A549 (cell line): Measurements from ENCODE around the gene PRKCZ.

Experiments used
- CBX2 ChIP-seq: fragments of 200-600 bp; sonication (generic); IDR thresholded peaks from 2 replicates; pipeline ENCODE4 v1.6.1; 2016; ENCODE audit warnings: low read depth, mild to moderate bottlenecking, borderline replicate concordance
- CEBPB ChIP-seq, 2 experiments: fragments of >200 bp in 1 of 2; sonication (Bioruptor Twin) in 1 of 2; formaldehyde crosslinking in 1 of 2; IDR thresholded peaks; 2 replicates each; pipeline ENCODE4 v1.6.1; 2012 to 2016
- CHD2 ChIP-seq: fragments of 150-350 bp; IDR thresholded peaks from 2 replicates; pipeline ENCODE4 v1.6.1; 2014; ENCODE audit warnings: low read length; ENCODE audit not compliant: partially characterized antibody
- EP300 ChIP-seq, 2 experiments: fragments of >200 bp; sonication (Bioruptor Twin); formaldehyde crosslinking; IDR thresholded peaks; 2 replicates in 1 of 2; 3 replicates in 1 of 2; pipeline ENCODE4 v1.6.1; 2016 to 2017
- GATA3 ChIP-seq: IDR thresholded peaks from 2 replicates; pipeline ENCODE4 v1.6.1; 2012; ENCODE audit warnings: borderline replicate concordance
- HDAC2 ChIP-seq: fragments of 200-600 bp; sonication (generic); IDR thresholded peaks from 2 replicates; pipeline ENCODE4 v1.6.1; 2016
- PHF8 ChIP-seq: fragments of 200-600 bp; sonication (generic); IDR thresholded peaks from 2 replicates; pipeline ENCODE4 v1.6.1; 2016; ENCODE audit warnings: low read depth, mild to moderate bottlenecking, antibody characterized with exemption, moderate library complexity, borderline replicate concordance
- POLR2A ChIP-seq: IDR thresholded peaks from 2 replicates; pipeline ENCODE4 v1.6.1; 2012; ENCODE audit warnings: mild to moderate bottlenecking, low read length
- RAD21 ChIP-seq, 2 experiments: fragments of >200 bp in 1 of 2; sonication (Bioruptor Twin) in 1 of 2; formaldehyde crosslinking in 1 of 2; IDR thresholded peaks in 1 of 2; conservative IDR thresholded peaks in 1 of 2; 2 replicates in 1 of 2; 3 replicates in 1 of 2; pipeline ENCODE4 v1.6.1; 2012 to 2018; ENCODE audit warnings: inconsistent platforms in 1 of 2
- TF ChIP-seq, protein P1 (sequence below): fragments of >200 bp; sonication (Bioruptor Twin); formaldehyde crosslinking; IDR thresholded peaks from 3 replicates; pipeline ENCODE4 v1.5.1; 2016
- TF ChIP-seq, protein P2 (sequence below): IDR thresholded peaks from 2 replicates; pipeline ENCODE4 v1.6.1; 2012

DNA sequence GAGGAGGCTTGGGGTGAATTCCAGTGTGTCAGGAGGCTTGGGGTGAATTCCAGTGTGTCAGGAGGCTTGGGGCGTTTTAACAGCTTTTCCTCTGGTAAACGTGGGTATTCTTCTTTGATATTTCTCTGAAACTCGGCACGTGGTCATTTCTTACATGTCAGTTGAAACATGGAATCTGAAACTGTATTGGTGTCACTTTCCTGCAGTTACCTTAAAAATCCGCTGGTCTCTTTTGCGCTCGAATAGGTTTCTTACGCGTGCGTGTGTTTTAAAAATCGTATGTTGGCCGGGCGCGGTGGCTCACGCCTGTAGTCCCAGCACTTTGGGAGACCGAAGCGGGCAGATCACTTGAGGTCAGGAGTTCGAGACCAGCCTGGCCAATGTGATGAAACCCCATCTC, 33.5 kb downstream of the PRKCZ start:
- no peak for TF ChIP-seq PHF8
- TF ChIP-seq, protein P1, sequence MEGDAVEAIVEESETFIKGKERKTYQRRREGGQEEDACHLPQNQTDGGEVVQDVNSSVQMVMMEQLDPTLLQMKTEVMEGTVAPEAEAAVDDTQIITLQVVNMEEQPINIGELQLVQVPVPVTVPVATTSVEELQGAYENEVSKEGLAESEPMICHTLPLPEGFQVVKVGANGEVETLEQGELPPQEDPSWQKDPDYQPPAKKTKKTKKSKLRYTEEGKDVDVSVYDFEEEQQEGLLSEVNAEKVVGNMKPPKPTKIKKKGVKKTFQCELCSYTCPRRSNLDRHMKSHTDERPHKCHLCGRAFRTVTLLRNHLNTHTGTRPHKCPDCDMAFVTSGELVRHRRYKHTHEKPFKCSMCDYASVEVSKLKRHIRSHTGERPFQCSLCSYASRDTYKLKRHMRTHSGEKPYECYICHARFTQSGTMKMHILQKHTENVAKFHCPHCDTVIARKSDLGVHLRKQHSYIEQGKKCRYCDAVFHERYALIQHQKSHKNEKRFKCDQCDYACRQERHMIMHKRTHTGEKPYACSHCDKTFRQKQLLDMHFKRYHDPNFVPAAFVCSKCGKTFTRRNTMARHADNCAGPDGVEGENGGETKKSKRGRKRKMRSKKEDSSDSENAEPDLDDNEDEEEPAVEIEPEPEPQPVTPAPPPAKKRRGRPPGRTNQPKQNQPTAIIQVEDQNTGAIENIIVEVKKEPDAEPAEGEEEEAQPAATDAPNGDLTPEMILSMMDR: no peak
- TF ChIP-seq, protein P2, sequence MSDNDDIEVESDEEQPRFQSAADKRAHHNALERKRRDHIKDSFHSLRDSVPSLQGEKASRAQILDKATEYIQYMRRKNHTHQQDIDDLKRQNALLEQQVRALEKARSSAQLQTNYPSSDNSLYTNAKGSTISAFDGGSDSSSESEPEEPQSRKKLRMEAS: no peak
- no peak for TF ChIP-seq HDAC2
- TF ChIP-seq POLR2A: no peak
- TF ChIP-seq GATA3: no peak
- TF ChIP-seq EP300 (IDR thresholded peaks at IDR 0.05): no peak
- TF ChIP-seq CBX2: no peak
- TF ChIP-seq CEBPB (IDR thresholded peaks at IDR 0.05): no peak
- TF ChIP-seq CHD2: no peak
- no peak for TF ChIP-seq RAD21 (conservative IDR thresholded peaks at IDR 0.05 in 1 of 2, IDR thresholded peaks at IDR 0.05 in 1 of 2)
